HL-60 (cell line): ENCODE data around the gene SLCO4A1.

Experiments
- GABPA ChIP-seq: IDR thresholded peaks from 2 replicates; pipeline ENCODE4 v1.6.1; 2012; ENCODE audit warnings: low read depth
- POLR2AphosphoS5 ChIP-seq: IDR thresholded peaks from 2 replicates; pipeline ENCODE4 v1.6.1; 2012; ENCODE audit warnings: low read depth
- TF ChIP-seq, protein P1 (sequence below): IDR thresholded peaks from one replicate; pipeline ENCODE4 v1.5.1; 2011; ENCODE audit warnings: low read length, control low read depth, inconsistent platforms; ENCODE audit not compliant: insufficient read depth
- TF ChIP-seq, protein P2 (sequence below): IDR thresholded peaks from 2 replicates; pipeline ENCODE4 v1.6.1; 2012; ENCODE audit warnings: low read depth; ENCODE audit not compliant: insufficient replicate concordance

DNA sequence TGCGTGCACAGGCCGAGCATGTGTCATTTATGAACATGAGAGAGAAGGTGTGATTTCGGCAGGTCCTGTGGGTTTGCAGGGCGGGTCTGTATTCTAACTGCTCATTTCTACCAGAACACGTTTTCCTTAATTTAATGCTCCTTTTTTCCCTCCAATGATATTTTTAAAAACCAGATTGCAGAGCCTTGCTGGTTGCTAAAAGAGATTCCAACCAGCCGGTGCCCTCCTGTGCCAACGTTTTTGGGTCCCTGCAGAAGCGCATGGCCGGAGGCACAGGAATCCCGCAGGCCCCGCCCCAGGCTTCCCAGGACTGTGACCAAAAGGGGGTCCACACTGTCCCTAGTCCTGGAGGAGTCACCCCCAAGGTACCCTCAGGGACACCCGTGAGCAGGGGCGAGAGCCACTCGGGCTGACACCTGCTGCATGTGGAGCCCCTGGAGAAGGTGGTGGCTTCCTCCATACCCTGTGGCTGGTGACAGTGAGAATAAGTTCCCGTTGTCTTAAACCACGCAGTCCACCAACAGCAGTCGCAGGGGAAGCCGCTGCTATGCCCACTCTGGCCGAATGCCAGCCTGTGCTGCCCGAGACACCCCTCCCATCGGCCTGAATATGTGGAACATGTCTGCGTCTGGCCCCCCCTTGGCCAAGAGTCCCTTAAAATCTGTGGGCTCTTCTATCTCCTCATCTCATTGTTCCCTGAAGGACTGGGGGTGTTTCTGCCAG, 50.7 kb downstream of the SLCO4A1 start:
- TF ChIP-seq, protein P1, sequence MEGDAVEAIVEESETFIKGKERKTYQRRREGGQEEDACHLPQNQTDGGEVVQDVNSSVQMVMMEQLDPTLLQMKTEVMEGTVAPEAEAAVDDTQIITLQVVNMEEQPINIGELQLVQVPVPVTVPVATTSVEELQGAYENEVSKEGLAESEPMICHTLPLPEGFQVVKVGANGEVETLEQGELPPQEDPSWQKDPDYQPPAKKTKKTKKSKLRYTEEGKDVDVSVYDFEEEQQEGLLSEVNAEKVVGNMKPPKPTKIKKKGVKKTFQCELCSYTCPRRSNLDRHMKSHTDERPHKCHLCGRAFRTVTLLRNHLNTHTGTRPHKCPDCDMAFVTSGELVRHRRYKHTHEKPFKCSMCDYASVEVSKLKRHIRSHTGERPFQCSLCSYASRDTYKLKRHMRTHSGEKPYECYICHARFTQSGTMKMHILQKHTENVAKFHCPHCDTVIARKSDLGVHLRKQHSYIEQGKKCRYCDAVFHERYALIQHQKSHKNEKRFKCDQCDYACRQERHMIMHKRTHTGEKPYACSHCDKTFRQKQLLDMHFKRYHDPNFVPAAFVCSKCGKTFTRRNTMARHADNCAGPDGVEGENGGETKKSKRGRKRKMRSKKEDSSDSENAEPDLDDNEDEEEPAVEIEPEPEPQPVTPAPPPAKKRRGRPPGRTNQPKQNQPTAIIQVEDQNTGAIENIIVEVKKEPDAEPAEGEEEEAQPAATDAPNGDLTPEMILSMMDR: no peak
- no peak for TF ChIP-seq POLR2AphosphoS5
- TF ChIP-seq, protein P2, sequence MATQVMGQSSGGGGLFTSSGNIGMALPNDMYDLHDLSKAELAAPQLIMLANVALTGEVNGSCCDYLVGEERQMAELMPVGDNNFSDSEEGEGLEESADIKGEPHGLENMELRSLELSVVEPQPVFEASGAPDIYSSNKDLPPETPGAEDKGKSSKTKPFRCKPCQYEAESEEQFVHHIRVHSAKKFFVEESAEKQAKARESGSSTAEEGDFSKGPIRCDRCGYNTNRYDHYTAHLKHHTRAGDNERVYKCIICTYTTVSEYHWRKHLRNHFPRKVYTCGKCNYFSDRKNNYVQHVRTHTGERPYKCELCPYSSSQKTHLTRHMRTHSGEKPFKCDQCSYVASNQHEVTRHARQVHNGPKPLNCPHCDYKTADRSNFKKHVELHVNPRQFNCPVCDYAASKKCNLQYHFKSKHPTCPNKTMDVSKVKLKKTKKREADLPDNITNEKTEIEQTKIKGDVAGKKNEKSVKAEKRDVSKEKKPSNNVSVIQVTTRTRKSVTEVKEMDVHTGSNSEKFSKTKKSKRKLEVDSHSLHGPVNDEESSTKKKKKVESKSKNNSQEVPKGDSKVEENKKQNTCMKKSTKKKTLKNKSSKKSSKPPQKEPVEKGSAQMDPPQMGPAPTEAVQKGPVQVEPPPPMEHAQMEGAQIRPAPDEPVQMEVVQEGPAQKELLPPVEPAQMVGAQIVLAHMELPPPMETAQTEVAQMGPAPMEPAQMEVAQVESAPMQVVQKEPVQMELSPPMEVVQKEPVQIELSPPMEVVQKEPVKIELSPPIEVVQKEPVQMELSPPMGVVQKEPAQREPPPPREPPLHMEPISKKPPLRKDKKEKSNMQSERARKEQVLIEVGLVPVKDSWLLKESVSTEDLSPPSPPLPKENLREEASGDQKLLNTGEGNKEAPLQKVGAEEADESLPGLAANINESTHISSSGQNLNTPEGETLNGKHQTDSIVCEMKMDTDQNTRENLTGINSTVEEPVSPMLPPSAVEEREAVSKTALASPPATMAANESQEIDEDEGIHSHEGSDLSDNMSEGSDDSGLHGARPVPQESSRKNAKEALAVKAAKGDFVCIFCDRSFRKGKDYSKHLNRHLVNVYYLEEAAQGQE: no peak
- TF ChIP-seq GABPA: no peak
